Esophagus squamous epithelium (tissue), 5 donors: ENCODE data around the gene S100A10. TPM values are rescaled to one million over a fixed set of nuclear protein-coding genes. Genes with fewer than 3 reads are reported as not detected.
A peak's percentile ranks its signal among the peaks of the same experiment; 100 is the strongest.

ENCODE experiments used
- DNase-seq: peaks from one replicate; lab custom pipeline; 2025; lab: John Stamatoyannopoulos, UW
- H3K27ac ChIP-seq, 4 donors: fragments of 200-600 bp; sonication (generic); one replicate each; pipeline ENCODE4 v1.5.1; 2016 to 2019; ENCODE audit warnings: mild to moderate bottlenecking in 1 of 4
- H3K27me3 ChIP-seq, 4 donors: fragments of 200-600 bp; sonication (generic); 1 replicate in 3 of 4; 2 replicates in 1 of 4; pipeline versions ENCODE4 v1.5.1 to v1.6.0; 2017 to 2021; ENCODE audit warnings: antibody characterized with exemption in 1 of 4
- H3K36me3 ChIP-seq, 3 donors: fragments of 200-600 bp; sonication (generic); one replicate each; pipeline ENCODE4 v1.5.1; 2016 to 2019
- H3K4me1 ChIP-seq, 3 donors: fragments of 200-600 bp; sonication (generic); one replicate each; pipeline ENCODE4 v1.5.1; 2017 to 2019
- H3K4me3 ChIP-seq, 4 donors: fragments of 200-600 bp; sonication (generic); 1 replicate in 3 of 4; 2 replicates in 1 of 4; pipeline ENCODE4 v1.5.1; 2016 to 2019; ENCODE audit warnings: mild to moderate bottlenecking in 2 of 4, moderate library complexity in 1 of 4
- H3K9me3 ChIP-seq, 3 donors: fragments of 200-600 bp; sonication (generic); one replicate each; pipeline ENCODE4 v1.5.1; 2016 to 2019
- POLR2A ChIP-seq, 4 donors: fragments of 450-650 bp; IDR thresholded peaks; one replicate each; pipeline ENCODE4 v1.6.1; 2017; ENCODE audit warnings: antibody characterized with exemption in 4 of 4, mild to moderate bottlenecking in 4 of 4, moderate library complexity in 3 of 4
- WGBS, 2 donors: methylation state at CpG; one replicate each; pipeline ENCODE4 v1.1.5; 2018; 5-methylcytosine and 5-hydroxymethylcytosine counted together
- intact Hi-C: fragments of 100-400 bp; cut with DNase I; formaldehyde crosslinking; loops from one replicate; pipeline ENCODE4 v1.15.0; 2022
- total RNA-seq, 4 donors: library from RNA; depleted of rRNA; stranded (reverse); fragments of >200 nt; gene quantifications; one replicate each; pipeline ENCODE4 v1.1.0, GENCODE V29; 2016
- TF ChIP-seq, protein P1 (sequence below), 6 experiments: fragments of 450-650 bp in 4 of 6; fragments of 200-600 bp in 2 of 6; sonication (generic) in 2 of 6; IDR thresholded peaks; one replicate each; pipeline ENCODE4 v1.5.1; 2016 to 2019; ENCODE audit warnings: antibody characterized with exemption in 6 of 6, mild to moderate bottlenecking in 4 of 6, moderate library complexity in 4 of 6
- donor health status: DM: yes; HTN: yes; CAD: no.

Gene S100A10
- total RNA-seq, 4 donors from 2014 or later: 301 to 611 (median 447) TPM

DNA sequence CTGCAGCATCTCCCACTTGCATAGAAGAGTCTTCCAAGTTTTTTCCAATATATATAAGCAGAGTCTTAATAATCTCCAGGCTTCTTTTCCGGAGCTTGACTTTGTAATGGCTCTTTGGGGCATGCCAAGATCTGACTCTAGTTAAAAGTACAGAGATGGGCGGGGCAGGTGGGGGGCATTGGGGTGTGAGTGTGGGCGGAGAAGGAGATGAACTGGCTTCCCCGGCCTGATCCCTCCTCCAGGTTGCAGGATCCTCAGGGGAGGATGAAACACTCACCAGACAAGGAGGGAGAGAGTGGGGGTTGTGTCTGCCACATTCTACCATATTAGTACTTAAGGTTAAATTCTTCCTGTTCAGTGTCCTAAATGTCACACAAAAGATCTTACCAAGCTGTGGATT lies 23.0 kb downstream of the S100A10 start:
- DNase-seq: no peak

DNA sequence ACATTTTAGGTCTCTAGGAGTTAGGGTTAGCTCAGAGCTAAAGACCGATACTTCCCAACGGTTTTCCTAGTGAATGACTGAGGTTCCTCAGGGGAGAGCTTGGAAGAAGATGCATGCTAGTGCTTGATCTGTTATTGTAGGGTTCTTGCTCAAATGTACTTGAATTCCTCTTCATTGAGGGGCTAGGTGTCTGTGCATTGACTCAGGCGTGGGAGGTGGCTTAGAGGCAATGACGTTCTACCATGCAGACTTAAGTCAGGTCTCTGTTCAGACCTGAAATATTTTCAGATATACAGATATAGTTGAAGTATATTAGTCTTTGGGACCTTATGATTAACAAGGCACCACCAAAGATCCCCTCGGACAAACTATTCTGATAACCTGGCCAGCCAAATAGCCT lies 23.5 kb downstream of the S100A10 start:
- intact Hi-C loops: no loop called here
- Histone ChIP-seq H3K4me3 (no peak overlapping the region), H3K27me3 (no peaks in the 10 kb centered on the region), H3K36me3 (no peaks in the 10 kb centered on the region), H3K9me3 (no peaks in the 10 kb centered on the region), H3K27ac (peak overlapping the region in 3 of 4 donors; percentile 9 to 50 (median 10)), H3K4me1 (peaks cover 12 to 75% (median 32%) of the 10 kb centered on the region in 3 donors)
- no peak for DNase-seq
- TF ChIP-seq, protein P1, sequence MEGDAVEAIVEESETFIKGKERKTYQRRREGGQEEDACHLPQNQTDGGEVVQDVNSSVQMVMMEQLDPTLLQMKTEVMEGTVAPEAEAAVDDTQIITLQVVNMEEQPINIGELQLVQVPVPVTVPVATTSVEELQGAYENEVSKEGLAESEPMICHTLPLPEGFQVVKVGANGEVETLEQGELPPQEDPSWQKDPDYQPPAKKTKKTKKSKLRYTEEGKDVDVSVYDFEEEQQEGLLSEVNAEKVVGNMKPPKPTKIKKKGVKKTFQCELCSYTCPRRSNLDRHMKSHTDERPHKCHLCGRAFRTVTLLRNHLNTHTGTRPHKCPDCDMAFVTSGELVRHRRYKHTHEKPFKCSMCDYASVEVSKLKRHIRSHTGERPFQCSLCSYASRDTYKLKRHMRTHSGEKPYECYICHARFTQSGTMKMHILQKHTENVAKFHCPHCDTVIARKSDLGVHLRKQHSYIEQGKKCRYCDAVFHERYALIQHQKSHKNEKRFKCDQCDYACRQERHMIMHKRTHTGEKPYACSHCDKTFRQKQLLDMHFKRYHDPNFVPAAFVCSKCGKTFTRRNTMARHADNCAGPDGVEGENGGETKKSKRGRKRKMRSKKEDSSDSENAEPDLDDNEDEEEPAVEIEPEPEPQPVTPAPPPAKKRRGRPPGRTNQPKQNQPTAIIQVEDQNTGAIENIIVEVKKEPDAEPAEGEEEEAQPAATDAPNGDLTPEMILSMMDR (IDR thresholded peaks at IDR 0.05): no peak
- TF ChIP-seq POLR2A (IDR thresholded peaks at IDR 0.05): no peak
- WGBS, 2 donors: 46 to 47% methylated on average over 5 of the region's 5 CpGs

More for the DNA sequence above, 23.0 kb downstream of the S100A10 start:
- no peak overlapping the region for H3K4me3 ChIP-seq
- no peaks in the 10 kb centered on the region for H3K36me3 ChIP-seq
- 21 to 25% methylated on average over 3 of the region's 4 CpGs for WGBS, 2 donors
- TF ChIP-seq, protein P1 (IDR thresholded peaks at IDR 0.05): no peak
- TF ChIP-seq POLR2A (IDR thresholded peaks at IDR 0.05): no peak
- H3K9me3 ChIP-seq: no peaks in the 10 kb centered on the region
- no peaks in the 10 kb centered on the region for H3K27me3 ChIP-seq
- intact Hi-C loops: no loop called here
- peaks cover 12 to 80% (median 32%) of the 10 kb centered on the region in 3 donors for H3K4me1 ChIP-seq
- peak overlapping the region in 2 of 4 donors; percentile 10 to 50 for H3K27ac ChIP-seq

DNA sequence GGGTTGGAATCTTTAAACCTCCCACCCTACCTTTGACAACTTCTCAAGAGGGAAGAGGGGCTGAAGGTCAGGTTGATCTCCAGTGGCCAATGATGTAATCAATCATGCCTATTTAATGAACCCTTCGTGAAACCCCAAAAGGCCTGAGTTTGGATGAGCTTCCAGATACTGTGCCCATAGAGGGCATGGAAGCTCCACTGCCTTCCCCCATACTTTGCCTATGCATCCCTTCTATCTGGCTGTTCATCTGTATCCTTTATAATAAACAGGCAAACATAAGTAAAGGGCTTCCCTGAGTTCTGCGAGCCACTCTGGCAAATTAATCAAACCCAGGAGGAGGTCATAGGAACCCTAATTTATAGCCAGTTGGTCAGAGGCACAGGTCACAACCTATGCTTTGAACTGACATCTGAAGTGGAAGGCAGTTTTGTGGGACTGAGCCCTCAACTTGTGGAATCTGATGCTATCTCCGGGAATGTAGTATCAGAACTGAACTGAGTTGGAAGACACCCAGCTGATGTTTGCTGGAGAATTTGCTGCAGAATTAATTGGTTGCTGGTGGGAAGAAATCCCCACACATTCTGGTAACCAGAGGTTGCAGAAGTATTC lies 24.8 kb downstream of the S100A10 start:
- no peak for TF ChIP-seq POLR2A (IDR thresholded peaks at IDR 0.05)
- TF ChIP-seq, protein P1 (IDR thresholded peaks at IDR 0.05): no peak
- H3K4me3 ChIP-seq: no peak overlapping the region
- no peaks in the 10 kb centered on the region for H3K9me3 ChIP-seq
- peaks cover 12 to 80% (median 32%) of the 10 kb centered on the region in 3 donors for H3K4me1 ChIP-seq
- no peak for DNase-seq
- intact Hi-C loops: no loop called here
- peak overlapping the region in 1 of 4 donors; percentile 19 for H3K27ac ChIP-seq
- no peaks in the 10 kb centered on the region for H3K36me3 ChIP-seq
- H3K27me3 ChIP-seq: no peaks in the 10 kb centered on the region
- WGBS, 2 donors: 68 to 72% methylated on average over 3 of the region's 3 CpGs

DNA sequence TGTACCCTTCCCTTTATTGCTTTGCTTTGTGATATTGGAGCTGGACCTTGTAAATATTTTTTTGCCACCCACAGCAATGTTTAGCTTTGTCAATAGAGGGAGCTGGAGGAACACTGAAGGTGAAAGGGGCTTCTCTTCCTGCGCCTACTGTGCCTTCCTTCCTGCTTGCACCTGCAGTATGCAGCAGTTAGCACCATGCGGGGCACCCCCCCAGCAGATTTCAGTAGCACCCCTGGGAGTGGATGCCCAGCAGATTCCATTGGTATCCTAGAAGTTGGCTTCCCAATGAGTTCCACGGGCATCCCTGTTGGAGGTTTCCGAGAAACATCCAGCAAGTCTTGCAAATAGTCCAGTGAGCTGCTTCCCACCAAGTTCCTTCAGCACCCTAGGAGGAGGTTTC lies 25.6 kb downstream of the S100A10 start:
- intact Hi-C loops: no loop called here

DNA sequence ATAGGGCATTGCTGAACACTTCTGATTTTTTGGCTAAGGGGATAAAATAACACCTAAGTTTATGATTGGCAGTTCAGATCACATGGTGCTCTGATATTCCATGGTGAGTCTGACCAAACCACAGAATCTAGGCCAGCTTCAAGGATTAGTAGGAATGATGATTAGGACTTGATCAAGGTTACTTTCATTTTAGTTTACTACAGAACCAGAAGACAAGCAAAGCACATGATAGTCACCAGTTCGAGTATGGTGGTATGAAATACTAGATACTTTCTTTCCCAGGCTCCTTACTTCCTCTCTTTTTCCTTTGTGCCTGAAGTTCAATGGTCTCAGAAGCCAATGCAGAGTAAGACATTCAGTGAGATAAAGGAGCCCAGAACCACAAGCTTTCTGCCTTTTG lies 26.6 kb downstream of the S100A10 start:
- Histone ChIP-seq H3K4me3 (no peak overlapping the region), H3K27ac (no peak overlapping the region), H3K9me3 (no peaks in the 10 kb centered on the region), H3K4me1 (peaks cover 0 to 69% (median 28%) of the 10 kb centered on the region in 3 donors), H3K27me3 (no peaks in the 10 kb centered on the region), H3K36me3 (no peaks in the 10 kb centered on the region)
- TF ChIP-seq, protein P1 (IDR thresholded peaks at IDR 0.05): no peak
- TF ChIP-seq POLR2A (IDR thresholded peaks at IDR 0.05): no peak
- 50 to 79% methylated on average over 1 of the region's 1 CpG for WGBS, 2 donors
- intact Hi-C loops: no loop called here
- no peak for DNase-seq

More for the DNA sequence above, 25.6 kb downstream of the S100A10 start:
- peaks cover 8 to 77% (median 29%) of the 10 kb centered on the region in 3 donors for H3K4me1 ChIP-seq
- H3K4me3 ChIP-seq: no peak overlapping the region
- H3K9me3 ChIP-seq: no peaks in the 10 kb centered on the region
- no peaks in the 10 kb centered on the region for H3K36me3 ChIP-seq
- DNase-seq: no peak
- no peaks in the 10 kb centered on the region for H3K27me3 ChIP-seq
- 0% methylated on average over 2 to 3 of the region's 4 CpGs for WGBS, 2 donors
- H3K27ac ChIP-seq: no peak overlapping the region
- TF ChIP-seq, protein P1 (IDR thresholded peaks at IDR 0.05): peak in 5 of 6 experiments; percentile 64 to 84 (median 74)
- no peak for TF ChIP-seq POLR2A (IDR thresholded peaks at IDR 0.05)
